NCI-H345 treated with DMSO at 0.1 percent for 48 hours (cell line): ENCODE results near the gene CACNA1A.
"Not testable (repeated sequence)": the region's sequence is repeated elsewhere in the genome, so short reads cannot be mapped to it uniquely, and the experiment has no call there.

Experiments
- DNase-seq: peaks from one replicate; lab custom pipeline; 2025; ENCODE audit not compliant: unreplicated experiment; lab: John Stamatoyannopoulos, UW

Gene CACNA1A

DNA sequence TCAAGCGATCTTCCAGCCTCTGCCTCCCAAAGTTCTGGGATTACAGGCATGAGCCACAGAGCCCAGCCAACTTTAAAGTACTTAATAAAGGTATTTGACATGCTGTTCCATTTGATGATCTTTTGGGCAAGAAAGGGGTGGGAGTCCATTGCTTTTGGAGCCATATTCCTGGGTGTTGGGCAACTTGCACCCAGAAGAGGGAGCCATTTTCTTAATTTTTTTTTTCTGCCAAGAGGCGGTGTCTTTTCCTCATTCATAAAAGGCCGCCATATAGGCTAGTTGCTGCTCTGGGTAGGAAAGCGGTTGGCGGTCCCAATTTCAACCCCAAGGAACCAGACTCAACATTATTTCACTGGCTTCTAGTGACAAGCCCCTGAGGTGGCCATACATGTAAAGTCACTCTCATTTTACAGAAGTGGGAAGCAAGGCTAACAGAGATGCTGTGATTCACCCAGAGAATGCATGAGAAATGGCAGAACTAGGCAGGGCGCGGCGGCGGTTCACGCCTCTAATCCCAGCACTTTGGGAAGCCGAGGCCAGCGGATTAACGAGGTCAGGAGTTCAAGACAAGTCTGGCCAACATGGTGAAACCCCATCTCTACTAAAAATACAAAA, 139.6 kb downstream of the CACNA1A start:
- DNase-seq: no peak

DNA sequence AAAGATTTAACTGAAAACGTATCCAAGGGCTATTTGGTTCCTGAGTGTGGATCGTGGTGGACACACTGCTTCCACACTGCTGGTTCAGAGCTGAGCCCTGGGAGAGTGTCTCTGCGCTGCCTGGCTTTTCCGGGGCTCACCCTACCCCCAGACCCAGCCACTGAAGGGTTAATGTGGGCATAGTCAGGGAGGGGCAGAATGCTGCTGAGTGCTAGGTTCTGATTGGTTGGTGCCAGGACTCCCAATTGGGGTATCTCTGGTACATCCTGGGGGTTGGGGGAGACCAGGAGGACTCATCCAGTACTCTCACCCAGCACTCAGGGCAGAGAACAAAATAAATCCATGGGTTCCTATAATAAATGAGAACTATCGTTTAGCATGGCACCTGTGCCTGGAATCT, 142.3 kb downstream of the CACNA1A start:
- no peak for DNase-seq

DNA sequence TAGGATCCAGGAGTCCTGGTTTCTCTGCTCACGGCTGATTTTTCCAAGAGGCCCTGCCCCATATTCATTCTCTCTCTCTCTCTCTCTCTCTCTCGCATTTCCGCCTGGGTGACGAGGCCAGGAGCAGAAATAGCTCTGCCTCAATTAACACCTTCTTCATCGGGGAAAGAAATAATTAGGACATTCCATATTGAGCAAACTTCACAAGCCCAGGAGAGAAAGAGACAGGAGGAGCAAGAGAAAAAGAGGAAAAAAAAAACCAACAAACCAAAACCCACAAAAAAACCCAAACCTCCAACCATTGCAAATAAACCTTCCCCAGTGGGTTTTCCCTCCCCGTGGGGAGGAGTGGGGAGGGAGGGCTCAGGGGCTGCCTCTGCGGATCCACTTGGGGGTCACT, 143.0 kb downstream of the CACNA1A start:
- DNase-seq: no peak

DNA sequence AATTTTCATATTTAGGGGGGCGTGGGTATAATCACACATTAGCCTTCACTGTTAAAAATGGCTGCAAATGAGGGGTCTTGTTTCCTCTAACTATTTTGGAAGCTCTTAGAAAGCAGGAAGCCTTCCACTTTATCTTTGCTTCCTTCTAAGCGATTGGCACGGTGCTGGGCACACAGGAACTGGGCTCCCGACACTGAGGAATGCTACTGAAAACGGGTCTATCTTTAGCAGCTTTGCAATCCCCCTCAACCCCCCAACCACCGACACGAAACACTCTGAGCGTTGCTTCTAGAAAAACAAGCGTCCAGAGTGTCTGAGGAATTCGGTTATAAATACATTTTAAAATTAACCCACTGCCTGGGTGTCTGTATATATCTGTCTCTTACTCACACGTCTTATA, 143.6 kb downstream of the CACNA1A start:
- no peak for DNase-seq

DNA sequence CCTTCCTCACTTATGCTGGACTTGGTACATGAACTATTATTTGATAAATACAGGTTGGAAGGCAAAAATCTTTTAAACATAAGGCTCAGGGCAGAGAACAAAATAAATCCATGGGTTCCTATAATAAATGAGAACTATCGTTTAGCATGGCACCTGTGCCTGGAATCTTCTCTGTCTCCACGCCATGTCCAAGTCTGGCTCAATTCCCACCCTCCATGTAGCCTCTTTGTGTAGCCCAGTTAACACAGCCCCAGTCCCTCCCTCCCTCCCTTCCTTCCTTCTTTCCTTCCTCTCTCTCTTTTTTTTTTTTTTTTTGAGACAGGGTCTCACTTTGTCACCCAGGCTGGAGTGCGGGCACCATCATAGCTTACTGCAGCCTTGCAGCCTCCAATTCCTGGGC, 144.6 kb downstream of the CACNA1A start:
- not testable (repeated sequence) for DNase-seq

DNA sequence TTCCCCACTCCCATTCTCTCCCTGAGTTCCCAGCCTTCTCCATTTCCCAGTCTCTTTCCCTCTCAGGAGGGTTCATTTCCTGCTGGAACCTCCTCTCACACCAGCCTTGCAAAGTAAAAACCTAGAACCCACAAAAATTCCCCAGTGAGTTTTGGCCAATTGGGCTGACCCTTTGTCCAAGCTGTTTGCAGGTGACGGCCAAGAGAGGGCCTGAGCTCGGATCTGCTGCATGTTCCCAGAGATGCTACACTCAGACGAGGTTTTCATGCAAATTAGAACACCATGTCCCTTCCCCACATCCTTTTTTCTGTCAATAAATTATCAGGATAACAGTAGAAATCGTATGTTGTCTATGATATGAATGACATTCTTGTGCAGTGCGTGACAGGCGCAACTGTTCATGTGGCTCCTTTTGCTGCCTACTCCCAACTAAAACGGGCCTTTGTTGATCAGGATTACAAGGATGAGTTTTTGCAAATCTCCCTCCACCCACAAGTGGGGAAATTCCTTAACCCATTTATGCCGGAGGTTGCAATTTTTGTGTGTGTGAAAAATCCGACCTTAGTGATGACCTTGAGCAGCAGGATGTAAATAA, 149.5 kb downstream of the CACNA1A start:
- no peak for DNase-seq

DNA sequence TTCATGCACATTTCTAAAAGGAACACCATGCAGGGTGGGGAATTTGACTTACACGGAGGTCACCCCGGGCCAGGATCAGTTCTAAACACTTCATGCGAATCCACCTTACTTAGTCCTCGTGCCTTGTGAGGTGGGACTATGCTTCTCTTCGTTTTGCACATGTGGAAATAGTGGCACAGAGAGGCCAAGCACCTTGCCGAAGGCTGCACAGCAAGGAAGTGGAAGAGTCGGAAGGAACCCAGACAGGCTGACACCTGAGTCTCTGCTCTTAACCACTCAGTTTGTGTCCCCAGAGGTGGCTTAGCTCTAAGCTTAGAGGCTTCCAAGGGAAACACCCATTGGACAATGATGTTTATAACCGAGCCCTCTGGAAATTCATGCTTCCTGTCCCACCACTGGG, 150.1 kb downstream of the CACNA1A start:
- no peak for DNase-seq

DNA sequence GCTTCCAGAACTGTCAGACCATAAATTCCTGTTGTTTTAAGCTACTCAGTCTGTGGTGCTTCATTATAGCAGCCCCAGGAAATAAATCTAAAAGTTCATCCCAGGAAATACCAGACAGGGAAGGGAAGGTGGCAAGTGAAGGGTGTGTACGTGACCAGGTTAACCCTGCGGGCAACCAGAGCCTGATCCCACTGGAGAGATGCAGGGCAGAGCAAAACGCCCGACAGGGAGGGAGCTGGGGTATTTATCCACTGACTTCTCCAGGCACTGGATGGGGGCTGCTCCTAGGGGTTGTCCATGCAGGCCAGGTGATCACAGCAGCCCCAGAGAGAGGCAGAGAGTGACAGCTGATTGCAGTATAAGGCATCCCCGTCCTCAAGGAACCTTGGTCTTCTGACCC, 150.9 kb downstream of the CACNA1A start:
- DNase-seq: no peak

DNA sequence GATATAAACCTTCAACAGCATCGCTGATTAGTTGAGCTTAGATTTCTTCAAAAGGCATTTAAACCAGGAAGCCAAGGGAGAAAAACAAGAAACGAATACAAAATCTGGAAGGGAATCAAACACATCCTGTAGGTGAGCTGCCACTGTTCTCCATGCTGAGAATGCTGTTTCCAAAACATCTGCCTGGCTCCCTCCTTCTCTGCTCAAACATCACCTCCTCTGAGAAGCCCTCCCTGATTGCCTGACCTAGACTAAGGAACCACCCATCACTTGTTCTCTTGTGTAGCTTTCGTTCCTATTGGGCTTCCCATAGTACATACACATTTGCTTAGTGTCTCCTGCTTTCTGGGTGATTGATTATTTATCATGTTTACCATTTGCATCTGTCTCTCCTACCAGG, 152.7 kb downstream of the CACNA1A start:
- no peak for DNase-seq

DNA sequence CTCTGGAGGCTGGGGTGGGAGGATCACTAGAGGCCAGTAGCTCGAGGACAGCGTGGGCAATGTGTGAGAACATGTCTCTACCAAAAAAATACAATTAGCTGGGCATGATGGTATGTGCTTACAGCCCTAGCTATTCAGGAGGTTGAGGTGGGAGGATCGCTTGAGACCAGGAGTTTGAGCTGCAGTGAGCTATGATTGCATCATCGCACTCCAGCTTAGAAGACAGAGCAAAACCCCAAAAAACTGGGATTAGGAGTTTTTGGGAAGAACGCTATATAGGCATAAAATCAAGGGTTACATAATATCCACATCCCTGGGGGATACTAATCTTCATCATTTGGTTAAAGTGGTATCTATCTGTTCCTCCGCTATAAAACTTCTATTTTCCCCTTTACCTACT, 155.5 kb downstream of the CACNA1A start:
- DNase-seq: no peak

DNA sequence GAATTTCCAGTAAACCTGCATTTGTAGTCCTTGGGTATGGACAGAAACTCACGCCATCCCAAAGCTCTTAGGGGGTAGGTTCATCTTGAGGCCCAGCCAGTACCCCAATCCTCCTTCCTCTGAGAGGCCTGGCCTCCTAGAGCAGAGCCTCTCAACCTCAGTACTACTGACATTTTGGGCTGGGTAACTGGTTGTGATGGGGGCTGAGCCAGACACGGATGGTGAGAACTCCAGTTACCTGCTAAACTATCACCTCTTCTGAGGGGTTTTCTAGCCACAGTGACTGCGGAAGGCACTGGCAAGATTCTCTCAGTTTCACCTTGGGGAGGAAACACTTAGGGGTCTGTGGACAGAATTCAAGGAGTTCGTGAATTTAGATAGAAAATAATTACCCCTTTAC, 156.2 kb downstream of the CACNA1A start:
- no peak for DNase-seq

DNA sequence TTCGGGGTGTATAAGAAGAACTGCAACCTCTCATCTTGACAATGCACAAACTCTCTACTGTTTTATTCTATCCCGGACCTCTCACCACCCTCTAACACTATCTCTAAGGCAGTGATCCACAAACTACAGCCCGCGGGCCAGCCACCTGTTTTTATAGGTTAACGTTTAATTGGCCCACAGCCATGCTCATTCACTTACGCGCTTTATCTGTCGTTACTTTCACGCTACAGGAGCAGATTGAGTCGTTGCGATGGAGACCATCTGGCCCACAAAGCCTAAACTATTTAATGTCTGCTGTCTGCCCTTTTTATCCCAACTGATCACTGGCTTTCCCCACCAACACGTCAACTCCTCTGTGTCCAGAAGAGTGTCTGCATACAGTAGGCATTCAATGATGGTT, 158.9 kb downstream of the CACNA1A start:
- DNase-seq: no peak

DNA sequence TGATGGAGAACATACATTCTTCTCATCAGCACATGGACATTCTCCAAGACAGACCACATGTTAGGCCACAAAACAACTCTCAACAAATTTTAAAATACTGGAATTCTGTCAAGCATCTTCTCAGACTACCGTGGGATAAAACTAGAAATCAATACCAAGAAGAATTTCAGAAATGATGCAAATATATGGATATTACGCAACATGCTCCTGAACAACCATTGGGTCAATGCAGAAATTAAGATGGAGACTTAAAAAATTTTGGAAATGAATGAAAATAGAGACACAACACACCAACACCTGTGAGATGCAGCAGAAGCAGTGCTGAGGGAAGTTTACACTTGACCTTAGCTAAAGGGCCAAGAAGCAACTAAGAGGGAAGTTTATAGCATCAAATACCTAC, 162.8 kb downstream of the CACNA1A start:
- no peak for DNase-seq

DNA sequence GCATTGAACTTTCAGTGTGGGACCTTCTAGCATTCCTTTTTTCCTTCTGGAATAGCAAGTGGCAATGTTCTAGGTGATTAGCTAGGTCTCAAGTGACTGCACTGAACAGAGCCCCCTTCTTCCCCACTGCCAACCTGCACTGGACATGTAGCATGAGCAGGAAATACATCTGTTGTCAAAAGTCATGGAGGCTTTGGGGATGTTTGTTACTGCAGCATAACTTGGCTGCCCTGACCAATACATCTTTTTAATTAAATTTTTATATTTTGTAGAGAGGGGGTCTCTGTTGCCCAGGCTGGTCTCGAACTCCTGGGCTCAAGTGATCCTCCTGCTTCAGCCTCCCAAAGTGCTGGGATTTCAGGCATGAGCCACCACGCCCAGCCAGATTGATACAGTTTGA, 163.6 kb downstream of the CACNA1A start:
- no peak for DNase-seq

DNA sequence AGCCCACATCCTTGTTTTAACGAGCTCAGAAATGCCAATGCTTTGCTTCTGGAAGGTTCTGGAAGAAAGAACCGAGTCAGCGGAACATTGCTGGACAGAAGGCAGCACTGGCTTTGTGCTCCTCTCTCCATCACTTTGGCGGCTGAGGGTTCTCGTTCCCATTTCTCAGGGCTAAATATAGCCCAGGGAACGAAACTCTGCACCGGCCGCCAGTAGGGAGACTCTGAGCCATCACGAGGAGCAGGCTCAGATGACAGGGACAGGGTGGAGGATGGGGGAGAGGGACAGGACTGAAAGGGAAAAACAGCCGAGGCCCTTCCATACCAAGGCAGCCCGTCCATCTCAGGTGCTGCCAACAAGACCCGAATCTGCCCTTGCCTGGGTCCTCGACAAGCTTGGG, 166.4 kb downstream of the CACNA1A start:
- no peak for DNase-seq

DNA sequence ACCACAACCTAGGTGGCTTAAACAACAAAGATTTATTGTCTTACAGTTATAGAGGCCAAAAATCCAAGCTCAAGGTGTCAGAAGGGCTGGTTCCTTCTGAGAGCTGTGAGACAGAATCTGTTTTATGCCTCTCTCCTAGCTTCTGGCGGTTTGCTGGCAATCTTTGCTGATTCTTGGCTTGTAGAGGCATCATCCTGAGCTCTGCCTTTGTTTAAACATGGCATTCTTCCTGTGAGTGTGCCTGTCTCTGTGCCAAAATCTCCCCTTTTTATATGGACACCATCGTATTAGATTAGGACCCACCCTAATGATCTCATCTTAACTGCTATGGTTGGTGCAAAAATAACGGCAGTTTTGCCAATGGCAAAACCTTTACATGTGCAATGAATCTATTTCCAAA, 169.1 kb downstream of the CACNA1A start:
- no peak for DNase-seq

DNA sequence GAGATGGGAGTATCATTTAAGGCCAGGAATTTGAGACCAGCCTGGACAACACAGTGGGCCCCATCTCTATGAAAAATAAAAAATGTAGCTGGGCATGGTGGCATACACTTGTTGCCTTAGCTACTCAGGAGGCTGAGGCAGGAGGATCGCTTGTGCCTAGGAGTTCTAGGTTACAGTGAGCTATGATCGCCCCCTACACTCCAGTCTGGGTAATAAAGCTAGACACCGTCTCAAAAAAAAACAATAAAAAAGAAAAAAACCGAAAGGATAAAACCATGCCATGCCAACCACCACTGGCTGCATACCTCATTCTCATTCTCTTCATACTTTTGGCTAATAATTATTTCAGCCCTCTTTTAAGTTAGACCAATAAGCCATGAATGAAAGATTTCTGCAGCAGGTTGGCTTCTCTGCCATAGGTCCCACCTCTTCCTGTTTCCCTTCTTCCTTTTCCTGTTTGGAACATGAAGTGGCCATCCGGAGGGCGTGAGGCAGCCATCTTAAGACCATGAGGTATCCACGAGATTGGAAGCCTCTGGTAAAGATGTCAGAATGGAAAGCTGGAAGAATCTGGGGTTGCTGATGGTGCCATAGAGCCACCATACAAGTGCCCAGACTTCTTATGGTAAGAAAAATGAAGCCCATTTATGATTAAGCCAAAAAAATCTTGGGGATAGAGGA, 171.3 kb downstream of the CACNA1A start:
- no peak for DNase-seq

DNA sequence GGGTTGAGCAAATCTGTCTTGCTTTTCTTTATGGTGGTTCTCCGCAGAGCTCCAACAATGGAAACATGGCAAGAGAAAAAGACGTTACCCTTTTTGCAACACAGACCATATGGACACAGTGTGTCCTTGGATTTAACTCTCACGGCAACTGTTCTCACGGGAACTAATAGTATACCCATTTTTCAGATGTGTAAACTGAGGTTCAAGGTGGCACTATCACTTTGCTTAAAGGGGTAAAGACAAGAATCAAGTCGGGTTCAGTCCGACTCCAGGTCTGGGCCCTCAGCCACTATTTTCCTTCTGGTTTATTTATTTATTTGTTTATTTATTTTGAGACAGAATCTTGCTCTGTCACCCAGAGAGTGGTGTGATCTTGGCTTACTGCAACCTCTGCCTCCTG, 176.0 kb downstream of the CACNA1A start:
- DNase-seq: no peak

DNA sequence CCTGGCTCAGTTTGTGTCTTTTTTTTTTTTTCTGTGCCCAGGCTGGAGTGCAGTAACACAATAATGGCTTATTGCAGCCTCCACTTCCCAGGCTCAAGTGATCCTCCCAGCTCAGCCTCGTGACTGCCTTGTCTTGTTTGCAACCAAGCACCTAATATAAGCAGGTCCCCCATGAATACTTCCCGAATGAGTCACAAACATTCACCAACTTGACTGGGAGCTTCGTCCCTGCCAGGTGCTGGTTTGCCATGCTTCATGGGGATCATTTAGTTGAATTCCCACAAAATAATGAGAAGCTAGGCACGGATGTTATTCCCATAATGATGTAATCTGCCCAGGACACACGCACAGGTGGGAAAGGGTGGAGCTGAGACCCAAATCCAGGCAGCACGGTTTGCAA, 176.5 kb downstream of the CACNA1A start:
- DNase-seq: no peak

DNA sequence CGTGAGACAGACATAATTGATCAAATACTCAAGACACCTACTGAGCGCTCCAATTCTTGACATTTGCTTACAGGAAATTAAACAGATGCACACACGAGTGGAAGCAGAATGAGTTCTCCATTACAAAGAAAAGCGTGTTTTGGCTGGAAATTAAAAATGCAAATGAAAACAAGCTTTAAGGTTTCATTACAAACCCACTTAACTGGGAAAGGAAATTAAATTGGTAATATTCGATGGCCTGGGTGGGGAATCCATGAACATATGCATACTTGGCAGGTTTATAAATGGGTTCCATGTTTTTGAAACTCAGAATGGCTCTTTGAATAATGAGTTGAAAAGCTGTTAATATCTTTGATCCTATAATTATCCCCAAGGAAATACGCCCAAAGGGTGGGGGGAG, 178.0 kb downstream of the CACNA1A start:
- no peak for DNase-seq

DNA sequence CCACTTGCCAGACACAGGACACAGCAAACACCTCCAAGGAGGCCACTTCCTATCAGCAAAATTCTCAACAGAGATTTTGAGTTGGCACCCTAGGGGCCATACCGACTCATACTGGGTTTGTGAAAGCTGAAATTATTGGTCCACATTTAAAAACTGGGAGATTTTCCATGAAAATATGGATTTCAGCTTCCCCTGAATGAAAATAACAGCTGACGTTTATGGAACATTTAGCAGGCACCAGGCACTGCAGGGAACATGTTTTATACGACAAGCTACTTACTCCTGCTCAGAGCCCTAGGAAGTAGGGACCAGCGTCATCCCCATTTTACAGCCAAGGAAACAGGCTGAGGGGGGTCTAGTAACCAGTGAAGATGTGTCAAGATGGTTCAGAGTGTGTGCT, 186.8 kb downstream of the CACNA1A start:
- no peak for DNase-seq

DNA sequence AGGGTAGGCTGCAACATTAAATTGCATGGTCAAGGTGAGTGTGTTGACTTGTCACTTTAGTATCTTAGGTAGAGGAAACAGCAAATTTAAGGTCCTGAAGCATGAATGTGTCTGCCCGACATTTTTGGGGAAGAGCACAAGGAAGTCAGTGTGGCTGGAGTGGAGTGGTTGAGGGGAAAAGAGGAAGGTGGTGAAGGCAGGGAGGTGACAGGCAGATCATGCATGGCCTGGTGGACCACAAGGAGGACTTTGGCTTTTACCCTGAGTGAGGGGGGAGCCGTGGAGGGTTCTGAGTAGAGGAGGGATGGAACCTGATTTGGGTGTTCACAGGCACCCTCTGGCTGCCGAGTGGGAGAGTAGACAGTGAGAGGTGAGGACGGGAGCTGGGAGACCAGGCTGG, 188.1 kb downstream of the CACNA1A start:
- no peak for DNase-seq

DNA sequence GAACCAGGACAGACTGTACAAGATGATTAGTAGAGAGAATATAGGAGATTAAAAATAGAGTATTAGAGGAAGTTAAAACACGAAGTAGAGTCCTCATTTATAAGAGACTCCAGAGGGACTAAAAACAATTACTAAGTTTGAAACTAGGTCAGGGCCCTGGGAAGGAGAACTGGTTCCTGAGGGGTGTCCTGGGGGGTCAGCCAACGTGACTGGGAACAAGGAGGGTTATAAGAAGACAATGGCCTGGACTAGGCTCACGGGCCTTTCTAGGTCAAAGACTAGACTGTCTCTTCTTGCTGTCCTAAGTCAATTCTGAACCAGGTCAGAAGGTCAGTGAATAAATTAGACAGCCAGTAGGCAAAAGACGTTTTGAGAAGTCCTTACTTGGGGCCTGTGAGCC, 190.8 kb downstream of the CACNA1A start:
- no peak for DNase-seq
